HG02938 (cell line): ENCODE measurements around the gene NUBP2.
"Not testable (repeated sequence)": the region's sequence is repeated elsewhere in the genome, so short reads cannot be mapped to it uniquely, and the experiment has no call there.

Source experiments
- ATAC-seq: cut with Tn5 transposase; IDR thresholded peaks from one replicate; pipeline ENCODE4 v1.9.1; 2021; ENCODE audit warnings: mild to moderate bottlenecking, moderate library complexity; ENCODE audit not compliant: unreplicated experiment

Gene NUBP2

GRCh38 chr16:1784977-1785845, 2.5 kb downstream of the NUBP2 start:
- no peak for ATAC-seq

DNA sequence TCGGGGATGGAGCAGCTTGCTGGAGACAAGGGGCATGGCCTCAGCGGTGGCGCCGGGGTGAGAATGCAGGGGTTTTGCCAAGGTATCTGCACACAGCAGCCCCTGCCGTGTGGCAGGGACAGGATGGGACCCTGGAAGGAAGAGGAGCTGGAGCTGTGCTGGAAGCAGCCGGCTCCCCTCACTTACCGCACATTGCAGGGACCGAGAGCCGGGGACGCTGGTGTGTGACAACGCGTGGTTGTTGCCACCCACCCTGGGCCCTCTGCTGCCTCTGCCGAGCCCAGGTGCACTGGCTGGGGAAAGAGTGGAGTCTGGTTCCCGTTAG, 3.0 kb downstream of the NUBP2 start:
- no peak for ATAC-seq

GRCh38 chr16:1786242-1787055, 3.7 kb downstream of the NUBP2 start:
- no peak for ATAC-seq

DNA sequence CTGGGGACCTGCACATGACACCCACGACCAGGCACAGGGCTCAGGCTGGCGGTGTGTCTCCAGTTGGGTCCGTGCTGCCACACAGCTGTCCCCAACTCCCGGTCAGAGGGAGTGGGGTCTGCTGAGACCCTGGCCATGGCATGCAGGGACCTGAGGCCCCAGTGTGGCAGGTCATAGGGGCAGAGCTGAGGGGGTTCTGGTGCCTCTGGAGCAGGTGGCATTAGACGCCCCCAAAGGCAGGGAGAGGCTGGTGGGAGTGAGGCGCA, 4.2 kb downstream of the NUBP2 start:
- no peak for ATAC-seq

DNA sequence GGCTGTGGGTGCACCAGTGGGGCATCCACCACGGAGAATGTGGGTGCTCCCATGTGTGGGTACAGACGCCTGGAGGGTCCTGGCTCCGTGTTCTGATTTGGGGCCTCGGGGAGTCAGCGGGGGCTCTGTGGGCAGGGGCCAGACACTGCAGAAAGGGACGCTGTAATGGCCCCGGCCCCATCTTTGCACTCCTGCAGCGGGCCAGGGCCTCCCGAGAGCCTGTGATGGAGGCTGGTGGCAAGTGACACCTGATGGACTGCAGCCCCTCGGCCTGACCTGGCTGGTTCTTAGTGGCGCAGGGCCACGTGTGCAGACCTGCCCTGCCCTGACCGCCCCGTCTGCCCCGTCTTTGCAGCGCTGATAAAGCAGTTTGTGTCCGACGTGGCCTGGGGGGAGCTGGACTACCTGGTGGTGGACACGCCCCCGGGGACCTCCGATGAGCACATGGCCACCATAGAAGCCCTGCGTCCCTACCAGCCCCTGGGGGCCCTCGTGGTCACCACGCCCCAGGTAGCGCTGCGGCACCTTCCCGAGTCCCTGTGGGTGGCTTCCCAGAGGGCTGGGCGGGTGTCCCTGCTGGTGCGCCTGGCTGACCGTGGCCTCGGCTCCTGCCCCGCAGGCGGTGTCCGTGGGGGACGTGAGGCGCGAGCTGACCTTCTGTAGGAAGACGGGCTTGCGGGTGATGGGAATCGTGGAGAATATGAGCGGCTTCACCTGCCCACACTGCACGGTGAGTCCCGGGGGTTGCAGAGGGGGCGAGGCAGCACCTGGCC, 4.7 kb downstream of the NUBP2 start:
- ATAC-seq = no peak

DNA sequence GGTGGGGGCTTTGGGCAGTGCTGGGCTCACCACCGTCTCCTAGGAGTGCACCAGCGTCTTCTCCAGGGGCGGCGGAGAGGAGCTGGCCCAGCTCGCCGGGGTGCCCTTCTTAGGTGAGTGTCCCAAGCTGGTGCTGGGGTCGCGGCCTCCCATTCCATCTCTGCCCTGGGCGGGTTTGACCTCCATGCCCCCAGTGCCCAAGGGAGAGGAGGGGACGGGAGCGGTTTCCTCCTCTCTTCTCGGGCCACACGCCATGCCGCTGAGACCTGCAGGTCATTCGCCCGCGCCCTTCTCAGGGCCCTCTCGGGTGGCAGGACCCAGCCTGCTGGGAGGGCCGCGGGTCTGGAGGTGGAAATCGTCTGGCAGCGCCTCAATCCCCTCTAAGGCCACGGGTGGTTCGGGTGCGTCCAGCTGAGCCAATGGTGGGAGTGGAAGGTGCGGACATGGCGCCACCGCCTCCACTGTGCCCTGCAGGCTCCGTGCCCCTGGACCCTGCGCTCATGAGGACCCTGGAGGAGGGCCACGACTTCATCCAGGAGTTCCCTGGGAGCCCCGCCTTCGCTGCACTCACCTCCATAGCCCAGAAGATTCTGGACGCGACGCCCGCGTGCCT, 5.4 kb downstream of the NUBP2 start:
- no peak for ATAC-seq

DNA sequence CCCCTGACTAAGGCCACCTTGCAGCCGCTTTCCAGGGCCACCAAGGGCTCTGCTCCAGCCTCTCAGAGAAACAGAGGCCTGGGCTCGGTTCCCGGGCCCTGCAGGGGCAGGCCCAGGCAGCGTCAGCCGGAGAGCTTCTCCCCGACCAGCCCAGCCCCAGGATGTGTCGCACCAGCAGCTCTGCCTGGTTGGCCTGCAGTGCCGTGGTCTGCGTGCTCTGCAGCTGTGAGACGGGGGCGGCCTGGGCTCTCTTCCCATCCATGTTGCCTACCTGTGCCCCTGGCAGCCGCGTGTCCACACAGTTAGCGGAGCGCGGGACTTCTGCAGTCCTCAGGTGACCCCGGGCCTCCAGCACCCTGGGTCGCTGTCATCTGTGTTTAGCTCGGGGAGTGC, 5.9 kb downstream of the NUBP2 start:
- no peak for ATAC-seq

GRCh38 chr16:1789643-1790045, 6.9 kb downstream of the NUBP2 start:
- no peak for ATAC-seq

DNA sequence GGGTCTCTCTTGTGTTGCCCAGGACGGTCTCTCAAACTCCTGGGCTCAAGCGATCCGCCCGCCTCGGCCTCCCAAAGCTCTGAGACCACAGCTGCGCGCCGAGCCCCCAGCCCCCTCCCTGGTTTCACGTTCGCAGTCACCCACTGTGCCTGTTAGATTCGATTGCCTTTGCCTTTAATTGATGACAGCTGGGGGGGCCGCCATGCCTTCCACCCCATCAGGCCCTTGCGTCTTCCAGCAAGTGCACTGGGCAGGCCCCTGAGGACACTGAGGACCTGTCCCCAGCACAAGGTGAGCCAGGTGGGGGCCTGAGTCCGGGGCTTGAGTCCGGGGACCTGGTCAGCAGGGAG, 7.5 kb downstream of the NUBP2 start:
- ATAC-seq = no peak

DNA sequence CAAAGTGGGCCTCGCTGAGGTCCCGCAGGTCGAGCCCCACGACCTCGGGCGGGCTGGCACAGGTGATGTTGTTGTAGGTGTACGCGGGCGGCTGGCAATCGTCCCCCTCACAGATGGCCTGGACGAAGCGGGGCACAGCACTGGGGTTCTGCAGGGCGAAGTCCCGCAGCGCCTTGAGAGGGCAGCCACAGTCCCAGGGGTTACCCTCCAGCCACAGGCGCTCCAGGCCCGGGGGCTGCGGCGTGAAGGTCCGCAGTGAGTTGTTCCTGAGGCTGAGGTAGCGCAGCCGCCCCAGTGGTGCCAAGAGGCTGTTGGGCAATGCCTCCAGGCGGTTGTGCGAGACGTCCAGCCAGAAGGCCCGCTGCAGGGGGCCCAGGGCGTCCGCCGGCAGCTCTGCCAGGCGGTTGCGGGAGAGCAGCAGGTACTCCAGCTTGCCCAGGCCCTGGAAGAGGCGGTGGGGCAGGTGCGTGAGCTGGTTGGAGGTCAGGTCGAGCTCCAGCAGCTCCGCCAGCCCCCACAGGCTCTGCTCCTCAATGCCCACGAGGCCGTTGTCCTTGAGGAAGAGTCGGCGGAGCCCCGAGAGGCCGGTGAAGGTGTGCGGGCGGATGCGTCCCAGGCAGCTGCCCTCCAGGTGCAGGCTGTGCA, 8.0 kb downstream of the NUBP2 start:
- ATAC-seq = no peak

DNA sequence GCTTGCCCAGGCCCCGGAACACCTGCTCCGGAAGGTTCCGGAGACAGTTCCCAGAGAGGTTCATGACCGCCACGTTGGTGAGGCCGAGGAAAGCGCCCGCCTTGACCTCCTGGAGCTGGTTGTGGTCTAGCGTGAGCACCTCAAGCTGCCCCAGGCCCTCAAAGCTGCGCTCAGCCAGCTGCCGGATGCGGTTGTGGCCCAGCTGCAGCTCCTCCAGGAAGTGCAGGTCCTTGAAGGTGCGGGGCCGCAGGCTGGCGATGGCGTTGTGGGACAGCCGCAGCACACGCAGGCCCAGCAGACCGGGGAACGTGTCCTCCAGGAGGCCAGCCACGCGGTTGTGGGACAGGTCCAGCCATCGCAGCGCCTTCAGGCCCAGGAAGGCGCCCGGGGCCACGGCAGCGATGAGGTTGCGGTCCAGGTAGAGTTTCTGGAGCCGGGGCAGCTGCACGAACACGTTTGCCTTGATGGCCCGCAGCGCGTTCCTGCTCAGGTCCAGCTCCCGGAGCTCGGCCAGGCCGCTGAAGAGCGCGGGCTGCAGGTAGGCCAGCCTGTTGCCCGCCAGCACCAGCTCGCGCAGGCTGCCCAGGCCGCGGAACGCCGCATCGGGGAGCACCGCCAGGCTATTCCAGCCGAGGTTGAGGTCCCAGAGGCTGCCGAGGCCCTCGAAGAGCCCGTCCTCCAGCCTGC, 8.6 kb downstream of the NUBP2 start:
- no peak for ATAC-seq

DNA sequence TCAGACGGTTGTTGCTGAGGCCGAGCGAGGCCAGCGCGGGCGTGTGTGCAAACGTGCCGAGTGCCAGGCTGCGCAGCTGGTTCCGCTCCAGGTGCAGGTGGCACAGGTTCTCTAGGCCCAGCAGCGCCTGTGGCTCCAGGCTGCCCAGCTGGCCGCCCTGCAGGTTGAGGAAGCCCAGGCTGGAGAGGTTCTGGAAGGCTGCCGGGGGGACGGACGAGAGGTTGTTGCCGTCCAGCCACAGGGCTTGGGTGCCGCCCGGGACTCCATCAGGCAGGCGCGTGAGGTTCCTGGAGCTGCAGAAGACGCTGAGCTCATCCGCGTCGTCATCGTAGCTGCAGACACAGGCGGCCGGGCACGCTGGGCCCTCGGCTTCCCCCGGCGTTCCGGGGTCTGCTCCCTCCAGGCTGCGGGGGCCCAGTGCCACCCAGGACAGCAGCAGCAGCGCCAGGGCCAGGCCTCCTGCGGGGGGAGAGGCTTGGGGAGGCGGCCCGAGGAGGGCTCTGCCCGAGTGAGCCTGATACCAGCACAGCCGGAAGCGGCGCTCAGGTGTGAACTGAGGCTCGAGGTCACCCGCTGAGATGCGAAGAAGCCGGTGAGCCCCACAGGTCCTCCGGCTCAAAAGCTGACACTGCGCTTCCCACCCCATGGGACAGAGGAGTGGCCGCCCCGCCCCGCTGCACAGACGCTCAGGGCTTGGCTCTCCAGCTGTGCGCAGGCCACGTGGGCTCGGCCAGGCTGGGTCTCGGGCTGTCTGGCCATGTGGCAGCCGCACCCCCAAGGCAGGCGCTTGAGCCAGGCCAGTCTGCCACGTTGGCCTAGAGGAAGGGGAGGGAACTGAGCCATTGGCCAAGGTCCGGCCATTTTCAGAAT, 9.4 kb downstream of the NUBP2 start:
- no peak for ATAC-seq

GRCh38 chr16:1792836-1793577, 10.2 kb downstream of the NUBP2 start:
- ATAC-seq = no peak

DNA sequence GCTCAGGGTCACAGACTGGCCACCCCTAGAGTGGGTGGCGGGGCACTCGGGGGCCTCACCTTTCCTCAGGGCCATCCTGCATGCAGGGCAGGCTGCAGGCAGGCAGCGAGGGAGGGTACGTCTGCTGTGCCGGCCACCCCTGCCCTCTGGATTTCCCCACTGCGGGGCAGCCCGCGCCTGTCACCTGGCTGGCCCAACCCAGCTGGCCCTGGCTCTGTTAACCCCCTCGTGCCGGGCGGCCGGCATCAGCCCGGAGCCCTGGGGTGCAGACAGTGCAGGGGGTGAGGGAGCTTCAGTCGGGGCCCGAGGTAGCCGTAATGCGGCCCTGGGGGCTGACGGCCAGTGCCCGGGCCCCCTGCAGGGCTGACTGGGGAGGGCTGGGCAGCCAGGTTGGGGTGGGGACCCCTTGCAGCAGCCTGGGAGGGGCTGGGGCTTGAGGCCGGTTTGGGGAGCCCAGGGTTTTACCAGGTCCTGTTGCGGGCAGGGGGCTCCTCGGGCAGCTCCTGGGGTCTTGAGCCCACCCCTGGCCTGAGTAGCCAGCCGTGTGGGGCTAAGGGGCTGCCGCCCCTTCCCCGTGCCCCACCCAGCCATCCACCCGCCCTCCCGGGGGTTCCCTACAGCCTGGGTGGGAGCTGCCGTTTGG, 10.9 kb downstream of the NUBP2 start, which contains the start of gene IGFALS:
Gene IGFALS (minus strand): TSS at position 128 of the 643 bp plus-strand sequence. CDS start 53 bp downstream, at position 75.
- ATAC-seq = no peak

GRCh38 chr16:1794221-1794871, 11.6 kb downstream of the NUBP2 start:
- ATAC-seq = no peak

DNA sequence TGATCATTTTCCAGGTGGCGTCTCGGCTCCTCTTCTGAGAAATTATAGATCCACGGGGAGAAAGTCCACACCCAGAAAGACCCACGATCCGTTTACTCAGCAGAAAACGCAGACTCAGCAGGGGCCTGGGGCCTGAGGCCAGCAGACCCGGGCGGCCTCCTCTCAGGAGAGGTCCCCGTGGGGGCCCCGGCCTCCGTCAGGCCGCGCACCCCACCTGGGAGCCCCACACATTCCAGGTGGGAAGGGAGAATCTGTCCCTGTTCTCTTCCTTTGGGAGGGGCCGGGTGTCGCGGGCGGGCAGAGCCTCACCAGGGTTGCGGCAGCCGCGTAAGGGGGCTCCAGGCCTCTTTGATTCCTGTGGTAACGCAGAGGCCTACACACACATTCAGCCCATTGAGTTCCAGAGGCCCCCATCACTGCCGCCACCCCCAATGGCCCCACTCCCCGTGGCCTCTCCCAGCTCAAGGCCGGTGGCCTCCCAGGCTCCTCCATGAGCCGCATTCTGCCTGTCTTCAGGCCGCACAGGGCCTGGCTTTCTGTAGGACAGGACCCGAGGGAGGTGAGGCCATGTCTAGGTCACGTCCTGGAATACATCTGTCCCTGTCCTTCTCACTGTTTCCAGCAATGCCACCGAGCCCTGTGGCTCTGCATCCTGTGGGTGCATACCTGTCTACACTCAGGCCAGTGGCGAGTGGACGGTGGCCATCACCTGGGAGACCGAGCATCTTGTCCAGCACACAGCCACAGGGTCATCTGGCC, 12.3 kb downstream of the NUBP2 start:
- ATAC-seq = no peak

DNA sequence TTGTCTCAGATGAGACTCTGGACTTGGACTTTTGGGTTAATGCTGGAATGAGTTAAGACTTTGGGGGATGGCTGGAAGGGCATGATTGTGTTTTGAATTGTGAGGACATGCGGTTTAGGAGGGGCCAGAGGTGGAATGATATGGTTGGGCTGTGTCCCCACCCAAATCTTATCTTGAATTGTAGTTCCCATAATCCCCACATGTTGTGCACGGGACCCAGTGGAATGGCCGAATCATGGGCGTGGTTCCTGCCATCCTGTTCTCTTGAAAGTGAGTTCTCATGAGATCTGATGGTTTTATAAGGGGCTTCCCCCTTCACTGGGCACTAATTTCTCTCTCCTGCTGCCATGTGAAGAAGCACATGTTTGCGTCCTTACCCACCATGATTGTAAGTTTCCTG, 16.5 kb downstream of the NUBP2 start:
- not testable (repeated sequence) for ATAC-seq
